AG09319 (cell line): ENCODE measurements around the gene ZC3H4.

Experiments
- DNase-seq: peaks from one replicate; pipeline ENCODE4 v3.0.0-alpha.2; 2010; ENCODE audit warnings: low read depth; ENCODE audit errors: extremely low read depth
- CTCF ChIP-seq: IDR thresholded peaks from 2 replicates; pipeline ENCODE4 v1.5.1; 2011; ENCODE audit warnings: low read depth, mild to moderate bottlenecking, inconsistent platforms, low read length, moderate library complexity

ZC3H4 gene

GRCh38 chr19:47155148-47155547 lies 41.6 kb upstream of the ZC3H4 start:
- no peak for DNase-seq
- no peak for TF ChIP-seq CTCF

- DNase-seq: no peak
- TF ChIP-seq CTCF: no peak
Measured at GRCh38 chr19:47153266-47153665, 39.7 kb upstream of the ZC3H4 start.

- DNase-seq: no peak
Measured at GRCh38 chr19:47152632-47153031, 39.1 kb upstream of the ZC3H4 start.

GRCh38 chr19:47152205-47152604 lies 38.6 kb upstream of the ZC3H4 start:
- no peak for TF ChIP-seq CTCF
- DNase-seq: no peak

More at GRCh38 chr19:47152632-47153031, 39.1 kb upstream of the ZC3H4 start:
- no peak for TF ChIP-seq CTCF

GRCh38 chr19:47151627-47152026 lies 38.1 kb upstream of the ZC3H4 start:
- no peak for TF ChIP-seq CTCF

GRCh38 chr19:47146920-47147319 lies 33.3 kb upstream of the ZC3H4 start:
- no peak for DNase-seq
- no peak for TF ChIP-seq CTCF

More at GRCh38 chr19:47151627-47152026, 38.1 kb upstream of the ZC3H4 start:
- no peak for DNase-seq

GRCh38 chr19:47145639-47146486 lies 32.3 kb upstream of the ZC3H4 start:
- TF ChIP-seq CTCF: no peak
- DNase-seq: no peak
